ENCODE results near the gene SPTBN1. TPM values are rescaled to one million over a fixed set of nuclear protein-coding genes. Genes with fewer than 3 reads are reported as not detected.

Gene SPTBN1
- polyA plus RNA-seq, 1 donor, result 256 TPM

DNA sequence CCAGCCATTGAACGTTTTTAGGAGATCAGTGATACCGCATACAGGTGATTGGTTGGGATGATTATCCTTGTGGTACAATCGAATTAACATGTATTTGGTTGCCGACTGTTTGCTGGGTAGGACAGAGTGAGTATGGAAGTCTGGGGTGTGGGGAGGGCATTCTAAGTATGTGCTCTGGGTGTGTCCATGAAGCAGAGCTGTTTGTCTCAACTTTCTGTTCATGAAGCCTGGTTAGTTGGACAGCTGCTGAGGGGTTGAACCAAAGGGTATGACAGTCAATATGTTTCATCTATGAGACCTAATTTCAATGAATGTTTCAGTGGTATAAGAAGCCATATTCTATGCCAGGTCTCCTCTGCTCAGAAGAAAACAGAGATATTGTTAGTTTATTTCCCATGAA is 21.9 kb upstream of the SPTBN1 start:
- no peak for DNase-seq (ENCODE audit: low read depth)

- DNase-seq (ENCODE audit: low read depth), result no peak
These were observed 21.4 kb upstream of the SPTBN1 start for GRCh38 chr2:54434711-54435110.

- DNase-seq (ENCODE audit: low read depth), result no peak
These were observed 20.6 kb upstream of the SPTBN1 start for GRCh38 chr2:54435325-54436226.

GRCh38 chr2:54437588-54437987 is 18.5 kb upstream of the SPTBN1 start:
- no peak for DNase-seq (ENCODE audit: low read depth)

- no peak for DNase-seq (ENCODE audit: low read depth)
These were observed 17.9 kb upstream of the SPTBN1 start for GRCh38 chr2:54438271-54438670.

GRCh38 chr2:54439582-54439981 is 16.5 kb upstream of the SPTBN1 start:
- DNase-seq (ENCODE audit: low read depth), result no peak

DNA sequence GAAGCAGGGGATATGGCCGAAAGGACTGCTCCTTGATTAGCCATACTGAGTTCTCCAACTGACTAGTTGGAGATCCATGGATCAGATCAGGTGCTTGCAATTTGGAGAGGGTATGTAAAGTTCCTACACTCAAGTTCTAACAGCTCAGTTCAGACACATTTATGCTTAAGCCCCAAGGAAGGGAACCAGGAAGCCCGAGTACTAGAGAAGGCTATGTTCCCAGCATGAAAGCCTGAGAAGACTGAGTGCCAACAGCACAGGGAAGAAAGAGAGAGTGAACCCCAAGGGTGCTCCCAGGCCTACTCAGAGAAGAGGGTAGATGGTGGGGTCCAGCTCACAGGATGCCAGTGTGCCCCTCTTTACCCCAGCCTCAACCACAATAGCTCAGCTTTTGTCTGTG is 16.1 kb upstream of the SPTBN1 start:
- no peak for DNase-seq (ENCODE audit: low read depth)

- no peak for DNase-seq (ENCODE audit: low read depth)
These were observed 11.6 kb upstream of the SPTBN1 start for GRCh38 chr2:54444503-54444902.

DNA sequence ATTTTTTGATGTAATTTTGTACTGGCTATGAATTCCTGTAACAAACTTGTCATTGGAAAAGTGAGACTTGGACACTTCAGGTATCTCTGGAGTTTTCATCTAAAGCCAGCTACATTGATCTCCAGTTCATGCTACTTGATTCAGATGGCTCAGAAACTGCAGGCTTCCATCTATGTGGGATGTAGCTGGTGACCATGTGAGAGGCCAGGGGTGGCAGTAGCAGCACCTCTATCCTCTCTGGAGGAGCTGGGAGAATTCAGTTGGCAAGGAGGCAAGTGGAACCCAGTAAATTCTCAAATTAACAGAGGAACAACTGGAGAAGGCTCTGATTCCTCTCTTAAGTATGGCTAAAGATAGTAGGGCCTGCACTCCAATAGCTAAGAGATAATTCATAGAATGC is 10.0 kb upstream of the SPTBN1 start:
- no peak for DNase-seq (ENCODE audit: low read depth)

- no peak for DNase-seq (ENCODE audit: low read depth)
These were observed 9.5 kb upstream of the SPTBN1 start for GRCh38 chr2:54446625-54447024.

DNA sequence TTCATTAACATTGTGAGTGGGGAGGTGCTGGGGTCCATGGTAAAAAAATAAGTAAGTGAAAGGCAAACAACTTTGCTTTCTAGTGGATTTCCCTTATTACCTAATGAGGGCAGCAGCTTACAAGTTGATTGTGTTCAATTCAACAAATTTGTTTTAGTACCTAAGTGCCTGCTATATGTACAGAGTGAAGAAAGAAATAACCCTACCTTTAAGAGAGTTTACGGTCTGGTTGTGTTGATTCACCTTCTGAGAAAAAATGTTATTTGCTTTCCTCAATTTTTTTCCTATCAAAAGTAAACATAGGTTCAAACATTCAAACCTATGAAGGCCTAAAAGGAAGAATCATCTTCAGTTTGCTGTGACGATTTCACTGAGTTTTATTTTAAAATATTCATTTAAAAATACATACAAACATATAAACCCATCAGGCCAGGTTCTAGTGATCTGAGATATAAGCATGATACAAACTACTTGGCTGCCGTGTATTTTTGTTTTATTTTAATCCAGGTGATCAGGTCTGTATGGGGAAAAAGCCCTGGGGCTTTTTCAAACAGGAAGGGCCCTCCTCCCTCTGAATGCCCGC is 1.5 kb upstream of the SPTBN1 start:
- no peak for DNase-seq (ENCODE audit: low read depth)

DNA sequence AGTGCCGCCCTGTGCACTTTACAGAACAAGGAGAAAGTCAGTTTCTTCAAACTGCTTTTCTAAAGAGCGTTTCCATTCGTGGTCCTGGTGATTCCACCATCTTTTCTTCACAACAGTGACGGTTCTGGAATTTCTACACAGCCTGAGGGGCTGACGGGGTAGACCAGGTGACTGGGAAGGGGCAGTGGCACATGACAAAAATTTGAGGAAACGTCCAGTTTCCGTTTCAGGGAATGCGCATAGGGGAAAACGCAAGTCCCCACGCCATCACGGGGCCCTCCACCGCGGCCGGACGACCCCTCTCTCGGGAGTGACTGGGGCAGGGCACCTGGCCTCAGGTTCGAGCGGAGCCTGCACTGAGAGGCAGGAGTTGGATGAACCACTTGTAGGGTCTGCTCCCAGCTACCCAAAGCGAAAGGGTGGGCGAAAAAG is 980 bp upstream of the SPTBN1 start:
- no peak for DNase-seq (ENCODE audit: low read depth)

- no peak for DNase-seq (ENCODE audit: low read depth)
These were observed 160 bp downstream of the SPTBN1 start for GRCh38 chr2:54456362-54456611.

DNA sequence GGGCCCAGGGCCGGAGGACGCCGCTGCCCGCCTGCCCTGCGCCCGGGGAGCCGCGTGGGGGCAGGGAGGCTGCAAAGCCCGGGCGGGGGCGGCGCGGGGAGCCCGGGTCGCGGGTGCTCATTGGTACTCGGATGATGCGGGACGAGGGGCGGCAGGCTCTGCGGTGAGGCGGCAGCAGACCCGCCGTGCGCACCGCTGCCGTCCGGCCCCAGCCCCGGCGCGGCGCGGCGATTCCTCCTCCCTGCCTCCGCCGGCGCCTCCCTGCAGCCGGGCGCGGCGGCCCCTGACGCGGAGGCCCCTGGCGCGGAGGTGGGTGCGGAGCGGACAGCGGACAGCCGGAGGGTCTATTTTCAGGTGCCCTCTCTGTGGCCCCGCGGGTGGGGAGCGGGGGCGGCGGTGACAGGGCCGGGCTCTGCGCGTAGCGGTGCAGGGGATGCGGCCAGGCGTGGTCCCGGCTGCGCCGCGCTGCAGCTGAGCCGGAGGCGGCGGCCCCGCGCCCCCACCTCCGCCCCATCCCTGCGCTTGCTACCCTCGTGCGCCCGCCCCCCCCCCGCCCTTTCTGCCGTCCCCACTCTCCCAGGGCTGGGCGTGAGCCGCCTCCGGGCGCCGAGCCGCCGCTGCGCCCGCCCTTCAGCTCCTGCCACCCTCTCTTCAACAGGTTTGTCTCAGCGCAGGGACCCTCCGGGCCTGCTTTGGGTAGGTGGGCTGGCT is 640 bp downstream of the SPTBN1 start:
- no peak for DNase-seq (ENCODE audit: low read depth)

GRCh38 chr2:54457323-54458023 is 1.3 kb downstream of the SPTBN1 start:
- DNase-seq (ENCODE audit: low read depth), result no peak

- DNase-seq (ENCODE audit: low read depth), result no peak
These were observed 2.9 kb downstream of the SPTBN1 start for GRCh38 chr2:54459037-54459441.

DNA sequence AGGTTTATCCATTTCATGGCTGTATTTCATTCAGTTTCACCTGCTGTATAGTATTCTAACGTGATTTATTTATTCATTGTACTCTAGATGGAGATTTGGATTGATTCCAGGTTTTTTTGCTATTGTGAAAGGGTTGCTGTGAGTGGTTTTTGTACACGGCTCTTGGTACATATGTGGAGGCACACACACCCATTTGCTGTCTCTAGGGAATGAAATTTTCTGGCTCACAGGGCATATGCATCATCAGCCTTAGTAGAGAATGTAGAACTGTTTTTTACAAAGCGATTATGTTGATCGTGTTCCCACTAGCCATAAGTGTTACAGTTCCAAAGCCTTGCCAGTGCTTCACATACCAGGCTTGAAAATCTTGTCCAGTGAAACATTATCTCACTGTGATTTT is 5.1 kb downstream of the SPTBN1 start:
- no peak for DNase-seq (ENCODE audit: low read depth)

DNA sequence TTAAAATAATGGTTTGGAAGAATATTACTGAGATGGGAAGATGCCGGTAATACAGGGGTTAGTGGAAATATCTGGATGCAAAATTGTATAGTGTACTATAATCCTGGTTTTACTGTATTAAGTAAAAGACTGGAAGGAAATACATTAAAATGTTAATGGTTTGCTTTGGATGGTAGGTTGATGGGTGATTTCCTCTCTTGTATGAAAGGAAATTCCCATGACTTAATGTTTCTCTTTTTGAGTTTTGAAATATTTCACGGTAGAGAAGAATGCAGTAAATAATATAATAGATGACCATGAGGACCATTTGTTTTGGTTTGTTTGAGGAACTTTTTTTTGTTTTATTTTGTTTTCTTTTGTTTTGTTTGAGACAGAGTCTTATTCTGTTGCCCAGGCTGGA is 8.2 kb downstream of the SPTBN1 start:
- DNase-seq (ENCODE audit: low read depth), result no peak

- no peak for DNase-seq (ENCODE audit: low read depth)
These were observed 9.0 kb downstream of the SPTBN1 start for GRCh38 chr2:54465143-54465542.

GRCh38 chr2:54466870-54467269 is 10.7 kb downstream of the SPTBN1 start:
- no peak for DNase-seq (ENCODE audit: low read depth)

- no peak for DNase-seq (ENCODE audit: low read depth)
These were observed 12.5 kb downstream of the SPTBN1 start for GRCh38 chr2:54468673-54469072.

- no peak for DNase-seq (ENCODE audit: low read depth)
These were observed 13.4 kb downstream of the SPTBN1 start for GRCh38 chr2:54469484-54470053.

Data from forelimb muscle (tissue), 1 donor.